IMR-90 (cell line): Measurements from ENCODE around the gene RNF224. TPM values are rescaled to one million over a fixed set of nuclear protein-coding genes. Genes with fewer than 3 reads are reported as not detected.
A peak's percentile ranks its signal among the peaks of the same experiment; 100 is the strongest.

ENCODE experiments used
- ATAC-seq: fragments of 200-7000 bp; cut with Tn5 transposase; 2 replicates; pipeline ENCODE4 v1.9.1; 2020; ENCODE audit warnings: low read depth, mild to moderate bottlenecking, moderate library complexity
- BruUV-seq: library from RNA; stranded (reverse); fragments of 400-500 nt; replicated peaks from 2 replicates; lab custom pipeline; 2021; lab: Mats Ljungman, UMichigan
- CTCF ChIA-PET: fragments of 300-600 bp; formaldehyde crosslinking; extraction: SDS; loops from one replicate; lab custom pipeline; 2021; ENCODE audit warnings: antibody characterized with exemption; lab: Yijun Ruan, JAX
- POLR2A ChIA-PET: fragments of 300-600 bp; sonication (Branson Sonifier 250); formaldehyde crosslinking; loops from one replicate; lab custom pipeline; 2022; ENCODE audit warnings: antibody characterized with exemption; ENCODE audit not compliant: unreplicated experiment; lab: Charles Lee
- DNase-seq: peaks from one replicate; pipeline ENCODE4 v3.0.0; 2013
- H2AFZ ChIP-seq: replicated peaks from 2 replicates; pipeline ENCODE3; 2013; ENCODE audit warnings: low read length, mild to moderate bottlenecking; ENCODE audit not compliant: poor library complexity
- H2AK5ac ChIP-seq: 2 replicates; pipeline ENCODE4 v1.6.1; 2013; ENCODE audit warnings: low read depth, low read length, inconsistent platforms
- H2AK9ac ChIP-seq: replicated peaks from 2 replicates; pipeline ENCODE3; 2013; ENCODE audit warnings: mild to moderate bottlenecking, low read depth, low read length, moderate library complexity; ENCODE audit not compliant: poor library complexity
- H2BK120ac ChIP-seq: 2 replicates; pipeline ENCODE4 v1.6.1; 2013; ENCODE audit warnings: low read depth, low read length, inconsistent platforms
- H2BK15ac ChIP-seq: 3 replicates; pipeline ENCODE4 v1.6.1; 2013; ENCODE audit warnings: low read depth, low read length, inconsistent platforms
- H2BK20ac ChIP-seq: 2 replicates; pipeline ENCODE4 v1.6.1; 2013; ENCODE audit warnings: low read depth, mild to moderate bottlenecking, inconsistent platforms, low read length, moderate library complexity
- H2BK5ac ChIP-seq: 2 replicates; pipeline ENCODE4 v1.6.1; 2013; ENCODE audit warnings: mild to moderate bottlenecking, low read depth, low read length, inconsistent platforms; ENCODE audit not compliant: poor library complexity, severe bottlenecking
- H3K14ac ChIP-seq: replicated peaks from 2 replicates; pipeline ENCODE4 v1.6.1; 2013; ENCODE audit warnings: low read depth, low read length, inconsistent platforms
- H3K18ac ChIP-seq: 2 replicates; pipeline ENCODE4 v1.6.1; 2013; ENCODE audit warnings: low read depth, low read length, control low read depth
- H3K23ac ChIP-seq: 2 replicates; pipeline ENCODE4 v1.6.1; 2013; ENCODE audit warnings: low read depth, low read length, inconsistent platforms
- H3K27ac ChIP-seq: 2 replicates; pipeline ENCODE4 v1.5.1; 2013; ENCODE audit warnings: mild to moderate bottlenecking, control low read depth, low read length; ENCODE audit not compliant: insufficient read depth
- H3K27me3 ChIP-seq: 2 replicates; pipeline ENCODE4 v1.6.1; 2013; ENCODE audit warnings: low read length; ENCODE audit not compliant: control insufficient read depth, insufficient read depth
- H3K36me3 ChIP-seq: 2 replicates; pipeline ENCODE4 v1.6.1; 2013; ENCODE audit warnings: low read length, mixed read lengths; ENCODE audit not compliant: control insufficient read depth, insufficient read depth
- H3K4ac ChIP-seq: 2 replicates; pipeline ENCODE4 v1.6.1; 2013; ENCODE audit warnings: low read depth, low read length, inconsistent platforms
- H3K4me1 ChIP-seq: 2 replicates; pipeline ENCODE4 v1.6.1; 2013; ENCODE audit warnings: low read length, mixed read lengths; ENCODE audit not compliant: control insufficient read depth, insufficient read depth
- H3K4me2 ChIP-seq: 2 replicates; pipeline ENCODE4 v1.6.1; 2013; ENCODE audit warnings: low read depth, mild to moderate bottlenecking, control low read depth, low read length, moderate library complexity
- H3K4me3 ChIP-seq: 2 replicates; pipeline ENCODE4 v1.5.1; 2013; ENCODE audit warnings: low read depth, mild to moderate bottlenecking, control low read depth, low read length, moderate library complexity; ENCODE audit not compliant: insufficient read depth
- H3K56ac ChIP-seq: 2 replicates; pipeline ENCODE4 v1.6.1; 2013; ENCODE audit warnings: low read length, inconsistent platforms; ENCODE audit not compliant: insufficient read depth; ENCODE audit errors: extremely low read depth
- H3K79me1 ChIP-seq, 2 experiments: 2 replicates each; pipeline ENCODE4 v1.6.1; 2013; ENCODE audit warnings: low read length in 2 of 2, inconsistent platforms in 1 of 2, low read depth in 1 of 2
- H3K9ac ChIP-seq: 2 replicates; pipeline ENCODE4 v1.6.1; 2013; ENCODE audit warnings: low read depth, low read length, control low read depth
- H3K9me1 ChIP-seq: 2 replicates; pipeline ENCODE4 v1.6.1; 2013; ENCODE audit warnings: low read length, inconsistent platforms; ENCODE audit not compliant: insufficient read depth
- H3K9me3 ChIP-seq: 2 replicates; pipeline ENCODE4 v1.6.1; 2013; ENCODE audit warnings: low read length; ENCODE audit not compliant: control insufficient read depth, insufficient read depth
- H4K20me1 ChIP-seq: 2 replicates; pipeline ENCODE4 v1.6.1; 2013; ENCODE audit warnings: low read length, inconsistent platforms; ENCODE audit not compliant: insufficient read depth
- H4K5ac ChIP-seq: 2 replicates; pipeline ENCODE4 v1.6.1; 2013; ENCODE audit warnings: mild to moderate bottlenecking, low read depth, low read length, control low read depth
- H4K8ac ChIP-seq, 2 experiments: 2 replicates each; pipeline ENCODE4 v1.6.1; 2013; ENCODE audit warnings: low read depth in 2 of 2, low read length in 2 of 2, control low read depth in 1 of 2, inconsistent platforms in 1 of 2
- H4K91ac ChIP-seq: 2 replicates; pipeline ENCODE4 v1.6.1; 2013; ENCODE audit warnings: low read depth, low read length, inconsistent platforms; ENCODE audit not compliant: insufficient read depth
- BHLHE40 ChIP-seq: fragments of 150-350 bp; IDR thresholded peaks from 2 replicates; pipeline ENCODE4 v1.6.1; 2016; ENCODE audit warnings: mild to moderate bottlenecking, low read depth, low read length
- CEBPB ChIP-seq: IDR thresholded peaks from 2 replicates; pipeline ENCODE4 v1.6.1; 2012; ENCODE audit warnings: low read depth, low read length, improper control_type of control experiment
- FOS ChIP-seq: fragments of 150-350 bp; IDR thresholded peaks from 2 replicates; pipeline ENCODE4 v1.6.1; 2016; ENCODE audit warnings: low read depth, low read length
- MAFK ChIP-seq: IDR thresholded peaks from 2 replicates; pipeline ENCODE4 v1.6.1; 2012; ENCODE audit warnings: low read depth, low read length, improper control_type of control experiment
- MXI1 ChIP-seq: IDR thresholded peaks from 2 replicates; pipeline ENCODE4 v1.6.1; 2012; ENCODE audit warnings: low read depth, mild to moderate bottlenecking, low read length, moderate library complexity, borderline replicate concordance
- NFE2L2 ChIP-seq: fragments of 150-350 bp; IDR thresholded peaks from 2 replicates; pipeline ENCODE4 v1.6.1; 2016; ENCODE audit warnings: low read depth, mild to moderate bottlenecking, low read length
- RAD21 ChIP-seq: IDR thresholded peaks from 2 replicates; pipeline ENCODE4 v1.6.1; 2012; ENCODE audit warnings: low read length, improper control_type of control experiment
- RFX5 ChIP-seq: IDR thresholded peaks from 2 replicates; pipeline ENCODE4 v1.8.0; 2012; ENCODE audit warnings: low read depth, mild to moderate bottlenecking, low read length, moderate library complexity
- WGBS, 2 experiments: methylation state at CpG; one replicate each; pipeline versions ENCODE4 v1.1.5 to v1.1.7; 2013; ENCODE audit warnings: missing lambda C conversion rate in 2 of 2; ENCODE audit not compliant: insufficient read length in 1 of 2; ENCODE audit errors: extremely low coverage in 2 of 2; 5-methylcytosine and 5-hydroxymethylcytosine counted together
- dilution Hi-C: fragments of 300-500 bp; cut with HindIII; formaldehyde crosslinking; loops from one replicate; pipeline ENCODE4 v1.14.3; 2018; ENCODE audit warnings: low sequenced_read_pairs; ENCODE audit not compliant: unreplicated experiment
- in situ Hi-C: fragments of 300-500 bp; cut with MboI; formaldehyde crosslinking; loops from 3 replicates; pipeline ENCODE4 v1.14.3; 2019; ENCODE audit warnings: low sequenced_read_pairs, inconsistent platforms, mixed read lengths
- intact Hi-C: fragments of 100-400 bp; cut with micrococcal nuclease; formaldehyde crosslinking; loops from 2 replicates; pipeline ENCODE4 v1.10.0; 2022
- polyA plus RNA-seq, 3 experiments: library from polyadenylated mRNA; depleted of rRNA; stranded (reverse); fragments of >200 nt; gene quantifications; 2 replicates each; pipeline ENCODE4 v1.2.3, GENCODE V29; 2012; ENCODE audit warnings: low replicate concordance in 1 of 3
- total RNA-seq: library from RNA; depleted of rRNA; stranded (reverse); fragments of >200 nt; gene quantifications from 2 replicates; pipeline ENCODE4 v1.2.3, GENCODE V29; 2012
- TF ChIP-seq, protein P1 (sequence below): fragments of 150-350 bp; IDR thresholded peaks from 2 replicates; pipeline ENCODE4 v1.6.1; 2017; ENCODE audit warnings: mild to moderate bottlenecking, antibody characterized with exemption, low read length, low read depth
- TF ChIP-seq, protein P2 (sequence below): conservative IDR thresholded peaks from 2 replicates; pipeline ENCODE4 v1.5.1; 2012; ENCODE audit warnings: mild to moderate bottlenecking, low read depth, low read length, improper control_type of control experiment
- TF ChIP-seq, protein P3 (sequence below): fragments of 150-350 bp; IDR thresholded peaks from 2 replicates; pipeline ENCODE4 v1.6.1; 2016; ENCODE audit warnings: low read depth, mild to moderate bottlenecking, low read length, moderate library complexity, borderline replicate concordance

Gene RNF224
- total and polyA plus RNA-seq, 2 of the 4 experiments (the other 2 are of a cell fraction) = not detected

DNA sequence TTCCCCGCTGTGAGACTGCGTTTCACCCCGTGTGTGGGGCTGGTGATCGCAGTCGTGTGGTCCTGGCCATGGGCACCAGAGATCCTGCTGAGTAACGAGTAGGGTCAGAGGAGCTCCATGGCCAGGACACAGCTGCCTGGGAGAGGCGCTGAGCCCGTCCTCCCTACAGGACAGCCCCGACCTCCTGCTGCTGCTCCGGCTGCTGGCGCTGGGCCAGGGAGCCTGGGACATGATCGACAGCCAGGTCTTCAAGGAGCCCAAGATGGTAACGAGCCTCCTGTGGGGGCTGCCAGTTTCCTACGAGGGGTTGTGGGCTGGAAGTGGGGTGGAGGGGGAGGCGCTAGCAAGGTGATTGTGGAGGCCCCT, 38.8 kb downstream of the RNF224 start:
- DNase-seq (no peak), ATAC-seq (no peak)
- Histone ChIP-seq H2BK5ac (no peak overlapping the region), H3K36me3 (peaks cover 55% of the 10 kb centered on the region), H3K27me3 (no peaks in the 10 kb centered on the region), H4K8ac (no peak overlapping the region), H2AK5ac (no peak overlapping the region), H4K20me1 (peaks cover 25% of the 10 kb centered on the region), H3K23ac (no peak overlapping the region), H3K4me2 (no peak overlapping the region), H2AFZ (no peak overlapping the region), H3K4ac (no peak overlapping the region), H2AK9ac (peak overlapping the region; percentile 26), H4K5ac (no peak overlapping the region), H2BK15ac (no peak overlapping the region), H4K91ac (no peak overlapping the region), H3K9ac (no peak overlapping the region), H2BK20ac (no peak overlapping the region), H3K18ac (no peak overlapping the region), H3K56ac (no peak overlapping the region), H2BK120ac (no peak overlapping the region), H3K9me3 (no peaks in the 10 kb centered on the region), H3K79me1 (peaks cover 13 to 53% of the 10 kb centered on the region in 2 experiments; a peak in 3 of 4 replicates), H3K9me1 (peaks cover 14% of the 10 kb centered on the region), H3K14ac (no peak overlapping the region), H3K4me1 (peaks cover 12% of the 10 kb centered on the region), H3K4me3 (no peak overlapping the region), H3K27ac (no peak overlapping the region)
- dilution Hi-C loops (no loop called here), intact Hi-C loops (no loop called here), in situ Hi-C loops (no loop called here)
- TF ChIP-seq, protein P1, sequence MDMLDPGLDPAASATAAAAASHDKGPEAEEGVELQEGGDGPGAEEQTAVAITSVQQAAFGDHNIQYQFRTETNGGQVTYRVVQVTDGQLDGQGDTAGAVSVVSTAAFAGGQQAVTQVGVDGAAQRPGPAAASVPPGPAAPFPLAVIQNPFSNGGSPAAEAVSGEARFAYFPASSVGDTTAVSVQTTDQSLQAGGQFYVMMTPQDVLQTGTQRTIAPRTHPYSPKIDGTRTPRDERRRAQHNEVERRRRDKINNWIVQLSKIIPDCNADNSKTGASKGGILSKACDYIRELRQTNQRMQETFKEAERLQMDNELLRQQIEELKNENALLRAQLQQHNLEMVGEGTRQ = no peak
- TF ChIP-seq, protein P2, sequence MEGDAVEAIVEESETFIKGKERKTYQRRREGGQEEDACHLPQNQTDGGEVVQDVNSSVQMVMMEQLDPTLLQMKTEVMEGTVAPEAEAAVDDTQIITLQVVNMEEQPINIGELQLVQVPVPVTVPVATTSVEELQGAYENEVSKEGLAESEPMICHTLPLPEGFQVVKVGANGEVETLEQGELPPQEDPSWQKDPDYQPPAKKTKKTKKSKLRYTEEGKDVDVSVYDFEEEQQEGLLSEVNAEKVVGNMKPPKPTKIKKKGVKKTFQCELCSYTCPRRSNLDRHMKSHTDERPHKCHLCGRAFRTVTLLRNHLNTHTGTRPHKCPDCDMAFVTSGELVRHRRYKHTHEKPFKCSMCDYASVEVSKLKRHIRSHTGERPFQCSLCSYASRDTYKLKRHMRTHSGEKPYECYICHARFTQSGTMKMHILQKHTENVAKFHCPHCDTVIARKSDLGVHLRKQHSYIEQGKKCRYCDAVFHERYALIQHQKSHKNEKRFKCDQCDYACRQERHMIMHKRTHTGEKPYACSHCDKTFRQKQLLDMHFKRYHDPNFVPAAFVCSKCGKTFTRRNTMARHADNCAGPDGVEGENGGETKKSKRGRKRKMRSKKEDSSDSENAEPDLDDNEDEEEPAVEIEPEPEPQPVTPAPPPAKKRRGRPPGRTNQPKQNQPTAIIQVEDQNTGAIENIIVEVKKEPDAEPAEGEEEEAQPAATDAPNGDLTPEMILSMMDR = no peak
- TF ChIP-seq MXI1 (no peak), CEBPB (no peak), BHLHE40 (no peak), NFE2L2 (no peak), RAD21 (no peak), FOS (no peak), RFX5 (no peak), MAFK (no peak)
- TF ChIP-seq, protein P3, sequence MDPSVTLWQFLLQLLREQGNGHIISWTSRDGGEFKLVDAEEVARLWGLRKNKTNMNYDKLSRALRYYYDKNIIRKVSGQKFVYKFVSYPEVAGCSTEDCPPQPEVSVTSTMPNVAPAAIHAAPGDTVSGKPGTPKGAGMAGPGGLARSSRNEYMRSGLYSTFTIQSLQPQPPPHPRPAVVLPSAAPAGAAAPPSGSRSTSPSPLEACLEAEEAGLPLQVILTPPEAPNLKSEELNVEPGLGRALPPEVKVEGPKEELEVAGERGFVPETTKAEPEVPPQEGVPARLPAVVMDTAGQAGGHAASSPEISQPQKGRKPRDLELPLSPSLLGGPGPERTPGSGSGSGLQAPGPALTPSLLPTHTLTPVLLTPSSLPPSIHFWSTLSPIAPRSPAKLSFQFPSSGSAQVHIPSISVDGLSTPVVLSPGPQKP = no peak
- ChIA-PET POLR2A (interaction anchor here (0.6 kb wide), 1 partner anchor 18 kb away, joined by 7 read pairs; no protein-coding TSS in a partner anchor), CTCF (interaction anchor here (0.6 kb wide), 1 partner anchor 451 kb away, joined by 4 read pairs; no protein-coding TSS in a partner anchor)
- WGBS, 2 experiments = 88% methylated on average over 6 of the region's 15 CpGs; no CpG with 5 or more reads in 1 of the 2 experiments
- BruUV-seq = no TSS peak
